D341Med (cell line): Measurements from ENCODE around the gene TRAPPC12.

Experiments
- DNase-seq: peaks from one replicate; pipeline ENCODE4 v3.0.0; 2012; ENCODE audit warnings: low spot score

Gene TRAPPC12

DNA sequence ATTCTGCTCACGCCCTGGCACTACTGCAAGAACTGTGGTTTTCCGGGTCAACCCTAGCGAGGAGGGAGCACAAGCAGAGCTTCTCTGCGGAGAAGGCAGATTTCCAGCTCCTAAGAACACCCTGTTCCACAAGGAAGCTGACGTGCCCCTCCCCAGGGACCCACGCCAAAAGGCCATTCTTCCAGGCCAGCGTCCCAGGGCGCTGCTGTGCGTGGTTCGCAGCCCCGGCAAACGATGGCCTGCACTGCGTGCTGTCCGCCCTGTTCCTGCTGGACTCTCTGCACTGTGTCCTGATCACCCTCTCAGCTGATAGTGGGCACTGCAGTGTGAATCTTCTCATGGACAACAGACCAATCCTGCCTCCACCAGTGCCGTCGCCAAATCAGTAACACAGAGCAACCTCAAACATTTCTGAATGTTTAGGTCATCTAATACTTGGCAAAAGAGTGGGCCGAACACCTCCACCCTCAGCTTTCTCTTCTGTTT, 90.7 kb downstream of the TRAPPC12 start:
- no peak for DNase-seq

DNA sequence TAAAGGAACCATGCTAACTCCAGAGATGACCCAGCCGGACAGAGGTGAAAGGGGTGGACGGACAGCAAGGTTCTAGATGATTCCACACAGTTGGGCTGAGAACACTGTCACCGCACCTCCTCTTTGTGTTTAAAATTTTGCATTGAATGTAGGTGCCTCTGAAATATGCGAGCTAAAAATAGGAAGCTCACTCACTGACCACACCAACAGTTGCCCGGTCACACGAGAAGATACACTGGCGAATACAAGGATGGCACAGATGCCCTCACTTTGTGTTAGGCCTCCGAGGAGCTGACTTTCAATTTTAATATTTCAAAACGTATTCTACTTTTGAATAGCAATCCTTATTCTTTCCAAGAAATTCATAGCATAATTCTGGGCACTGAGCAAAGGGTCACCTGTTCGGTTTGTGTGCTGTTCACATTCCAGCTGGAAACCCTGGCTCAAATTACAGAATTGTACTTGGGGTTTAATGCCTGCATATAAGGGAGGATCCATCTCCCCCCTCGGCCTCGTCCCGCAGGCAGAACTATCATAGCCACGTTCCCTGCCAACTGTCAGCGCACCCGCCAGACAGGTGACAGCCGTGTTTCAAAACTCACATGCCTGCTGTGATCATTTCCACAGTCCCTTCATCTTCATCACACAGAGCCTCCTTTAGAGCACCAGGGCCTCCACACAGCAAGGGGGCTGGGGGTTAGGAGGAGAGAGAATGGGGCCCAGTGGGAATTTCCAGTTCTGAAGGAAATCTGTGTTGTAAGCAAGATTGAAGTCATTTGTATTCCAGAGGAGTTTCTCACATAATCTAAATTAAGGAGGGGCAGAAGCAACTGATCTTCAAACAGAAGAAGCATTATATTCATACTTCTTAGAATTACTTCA, 91.6 kb downstream of the TRAPPC12 start:
- no peak for DNase-seq

DNA sequence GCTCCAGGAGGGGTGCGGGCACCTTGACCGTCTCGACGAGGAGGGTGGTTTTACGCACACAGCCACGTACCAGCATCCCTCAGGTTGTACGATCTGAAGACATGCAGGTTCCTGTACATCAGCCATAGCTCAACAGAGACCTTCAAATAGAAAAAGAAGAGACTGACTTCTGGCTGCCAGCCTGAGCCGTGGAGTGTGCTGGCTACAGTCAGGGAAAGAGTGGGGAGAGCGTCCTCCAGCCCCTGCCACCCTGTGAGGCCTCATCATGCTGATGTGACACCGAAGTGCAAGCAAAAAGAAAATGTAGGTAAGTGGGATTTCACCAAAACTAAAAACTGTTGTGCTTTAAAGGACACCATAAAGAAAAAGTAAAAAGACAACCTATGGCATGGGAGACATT, 92.8 kb downstream of the TRAPPC12 start:
- no peak for DNase-seq

DNA sequence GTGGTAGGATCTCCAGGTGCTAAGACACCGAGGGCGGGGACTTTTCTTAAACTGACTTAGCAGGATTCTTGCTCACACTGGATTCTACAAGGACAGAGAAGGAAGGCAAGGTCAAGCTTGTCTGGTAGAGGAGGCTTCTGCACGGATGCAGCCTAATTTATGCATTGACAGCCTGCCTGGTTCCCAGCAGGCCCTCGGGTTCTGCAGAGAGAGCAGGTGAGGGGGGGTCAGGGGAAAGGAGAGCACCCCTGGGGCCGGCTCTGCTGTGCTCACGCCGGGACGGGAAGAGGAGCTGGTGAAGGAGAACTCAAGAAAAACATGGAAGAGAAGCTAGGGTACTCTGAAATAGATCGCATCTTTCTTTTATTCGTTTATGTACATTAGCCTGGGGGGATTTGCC, 93.5 kb downstream of the TRAPPC12 start:
- DNase-seq = no peak

DNA sequence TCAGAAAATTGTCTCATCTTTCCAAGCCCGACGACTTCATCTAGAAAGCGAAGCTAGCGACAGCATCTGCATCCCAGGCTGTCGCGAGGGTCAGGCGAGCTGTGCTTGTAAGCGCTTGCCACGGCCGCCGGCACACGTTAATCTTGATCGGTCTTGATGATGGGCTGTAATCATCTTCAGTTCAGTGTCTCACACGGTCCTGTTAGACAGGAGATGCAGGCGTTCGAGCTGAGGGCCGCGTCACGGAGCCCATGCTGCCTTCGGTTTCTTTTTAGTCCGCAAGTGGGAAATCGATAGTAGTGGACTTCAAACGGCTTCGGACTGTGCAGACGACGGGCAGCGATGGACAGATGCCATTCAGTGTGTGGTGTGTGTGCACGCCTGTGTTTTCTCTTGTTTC, 96.3 kb downstream of the TRAPPC12 start:
- DNase-seq = no peak

DNA sequence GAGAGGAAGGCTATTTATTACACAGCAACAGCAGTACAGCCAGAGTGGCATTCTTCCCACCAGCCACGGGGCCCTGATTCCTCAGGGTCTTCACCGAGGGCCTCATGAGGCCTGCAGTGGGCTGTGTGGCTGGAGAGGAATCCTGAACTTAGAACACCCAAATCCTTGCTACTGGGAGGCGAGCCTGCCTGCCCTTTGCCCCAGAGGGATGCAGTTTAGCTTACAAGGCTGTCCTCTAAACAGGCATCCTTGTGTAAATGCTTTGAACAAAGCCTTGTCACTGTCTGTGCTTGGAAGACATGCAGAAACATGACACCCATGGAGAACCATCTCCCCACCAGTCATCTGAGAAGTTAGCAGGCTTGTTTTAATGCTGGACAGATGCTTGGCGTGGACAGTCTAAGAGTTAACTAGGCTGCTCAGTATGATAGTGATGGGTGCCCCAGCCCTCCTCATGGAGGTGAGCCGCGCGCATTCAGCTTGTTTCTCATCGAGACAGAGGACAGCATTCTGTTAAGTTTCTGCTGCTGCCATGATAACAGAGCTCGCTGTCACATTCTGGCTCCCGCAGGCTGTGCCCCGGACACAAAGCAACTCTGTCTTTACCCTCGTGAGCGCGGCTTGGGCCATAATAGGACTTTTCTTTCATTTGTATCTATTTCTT, 97.0 kb downstream of the TRAPPC12 start:
- DNase-seq = no peak

DNA sequence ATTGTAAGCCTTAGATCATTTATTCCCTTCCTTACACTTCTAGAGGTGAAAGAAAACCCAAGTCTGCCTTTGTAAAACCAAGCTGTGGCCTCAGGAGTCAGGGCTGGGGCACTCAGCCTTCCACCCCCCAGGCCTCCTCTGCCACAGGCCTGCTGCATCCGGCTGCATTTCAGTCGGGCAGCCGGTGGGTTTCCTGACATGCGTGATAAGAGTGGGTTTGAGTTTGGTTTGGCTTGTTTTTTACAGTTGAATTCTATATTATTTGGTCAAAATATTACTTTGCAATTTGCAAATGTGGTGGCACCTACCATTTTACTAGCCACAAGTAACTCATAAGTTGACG, 97.5 kb downstream of the TRAPPC12 start:
- DNase-seq = no peak

DNA sequence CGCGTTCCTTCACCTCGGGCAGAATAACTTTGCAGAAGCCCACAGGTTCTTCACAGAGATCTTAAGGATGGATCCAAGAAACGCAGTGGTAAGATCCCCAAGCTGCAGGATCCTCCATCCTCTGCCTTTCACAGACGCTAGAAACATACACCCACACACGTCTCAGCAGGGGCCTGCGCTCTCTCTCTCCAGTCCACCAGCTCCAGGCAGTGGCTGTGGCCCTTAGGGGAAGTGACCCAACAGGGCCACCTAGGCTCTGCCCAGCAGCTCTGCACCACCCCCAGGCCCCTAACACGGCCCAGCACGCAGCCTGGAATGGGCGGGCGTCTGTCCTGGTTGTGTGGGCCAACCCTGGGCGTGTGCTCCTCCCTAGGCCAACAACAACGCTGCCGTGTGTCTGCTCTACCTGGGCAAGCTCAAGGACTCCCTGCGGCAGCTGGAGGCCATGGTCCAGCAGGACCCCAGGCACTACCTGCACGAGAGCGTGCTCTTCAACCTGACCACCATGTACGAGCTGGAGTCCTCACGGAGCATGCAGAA, 99.4 kb downstream of the TRAPPC12 start:
- DNase-seq = no peak

DNA sequence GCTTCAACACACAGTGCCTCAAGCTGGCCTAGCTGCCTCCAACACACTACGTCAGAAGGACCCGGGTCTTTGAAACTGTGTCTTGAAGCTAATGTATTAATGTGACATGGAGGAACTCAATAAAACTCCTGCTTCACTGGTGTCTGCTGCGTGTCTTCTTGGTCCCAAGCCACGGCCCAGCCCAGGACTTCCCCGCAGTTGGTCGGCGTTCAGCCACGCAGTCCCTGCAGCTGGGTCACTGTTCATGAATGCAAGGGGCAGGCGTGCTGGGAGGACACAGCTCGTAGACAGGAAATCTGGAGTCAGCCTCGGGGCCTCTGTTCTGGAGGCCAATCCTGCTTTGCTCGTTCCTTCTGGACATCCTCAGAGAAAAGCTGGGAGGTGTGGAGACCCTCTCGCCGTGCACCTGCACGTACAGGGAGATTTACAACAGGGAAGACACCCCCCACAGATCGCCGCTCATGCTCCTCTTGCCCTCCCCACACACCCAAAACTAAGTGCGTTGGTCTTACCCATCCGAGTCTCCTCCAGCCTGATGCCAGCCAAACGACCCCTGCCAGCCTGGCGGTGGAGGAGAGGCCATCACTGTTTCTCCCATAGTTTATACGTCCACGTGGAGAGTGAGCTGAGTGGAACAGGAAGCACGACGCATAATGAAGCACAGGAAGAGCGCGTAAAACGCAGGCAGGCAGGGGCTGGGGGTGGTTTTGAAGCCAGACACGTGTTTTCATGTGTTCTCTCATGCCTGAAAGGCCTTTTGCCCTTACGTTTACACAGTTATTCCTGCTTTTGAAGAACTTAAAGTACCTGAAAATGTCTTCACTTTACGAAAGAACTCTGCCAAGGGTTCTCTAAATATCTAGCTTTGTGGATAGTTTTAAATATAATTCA, 100.2 kb downstream of the TRAPPC12 start:
- DNase-seq = no peak

DNA sequence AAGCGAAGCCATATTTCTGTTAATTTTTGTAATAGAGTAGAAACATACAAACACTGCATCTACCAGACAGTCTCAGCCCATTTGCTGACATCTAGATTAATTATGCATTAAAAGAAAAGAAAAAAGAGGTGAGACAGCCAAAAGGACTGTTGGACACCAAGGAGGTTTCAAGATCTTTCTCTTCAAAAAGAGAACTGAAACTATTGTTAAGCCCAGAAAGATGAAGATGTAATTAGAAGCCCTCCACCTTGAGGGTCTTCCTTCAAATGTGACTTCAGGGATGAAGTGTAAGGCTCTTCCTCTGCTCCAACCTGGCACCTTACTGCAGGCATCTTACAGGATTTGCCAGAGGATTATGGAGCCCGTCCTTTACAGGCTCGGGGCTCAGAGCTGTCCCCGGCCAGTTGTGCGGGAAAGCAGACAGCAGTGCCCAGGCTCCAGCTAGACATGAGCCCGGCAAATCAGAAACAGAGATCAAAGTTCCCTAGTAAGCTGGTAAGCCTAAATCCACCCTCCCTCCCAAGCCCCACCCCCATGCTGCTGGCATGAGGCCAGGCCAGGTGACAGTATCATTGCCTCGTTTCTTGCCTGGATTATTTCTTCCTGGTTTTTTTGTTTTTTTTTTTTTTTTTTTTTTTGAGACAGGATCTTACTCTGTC, 101.0 kb downstream of the TRAPPC12 start:
- no peak for DNase-seq

DNA sequence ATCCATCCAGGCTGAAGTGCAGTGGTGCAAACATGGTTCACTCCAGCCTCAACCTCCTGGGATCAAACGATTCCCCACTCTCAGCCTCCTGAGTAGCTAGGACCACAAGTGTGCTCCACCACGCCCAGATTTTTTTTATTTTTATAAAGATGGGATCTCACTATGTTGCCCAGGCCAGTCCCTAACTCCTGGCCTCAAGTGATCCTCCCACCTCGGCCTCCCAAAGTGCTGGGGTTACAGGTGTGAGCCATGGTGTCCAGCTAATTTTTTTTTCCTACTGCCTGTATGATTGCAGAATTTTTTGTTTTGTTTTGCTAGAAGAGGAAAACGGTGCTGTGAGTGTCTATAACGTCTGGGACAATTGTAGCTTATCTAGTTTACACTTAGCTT, 101.5 kb downstream of the TRAPPC12 start:
- DNase-seq = no peak

DNA sequence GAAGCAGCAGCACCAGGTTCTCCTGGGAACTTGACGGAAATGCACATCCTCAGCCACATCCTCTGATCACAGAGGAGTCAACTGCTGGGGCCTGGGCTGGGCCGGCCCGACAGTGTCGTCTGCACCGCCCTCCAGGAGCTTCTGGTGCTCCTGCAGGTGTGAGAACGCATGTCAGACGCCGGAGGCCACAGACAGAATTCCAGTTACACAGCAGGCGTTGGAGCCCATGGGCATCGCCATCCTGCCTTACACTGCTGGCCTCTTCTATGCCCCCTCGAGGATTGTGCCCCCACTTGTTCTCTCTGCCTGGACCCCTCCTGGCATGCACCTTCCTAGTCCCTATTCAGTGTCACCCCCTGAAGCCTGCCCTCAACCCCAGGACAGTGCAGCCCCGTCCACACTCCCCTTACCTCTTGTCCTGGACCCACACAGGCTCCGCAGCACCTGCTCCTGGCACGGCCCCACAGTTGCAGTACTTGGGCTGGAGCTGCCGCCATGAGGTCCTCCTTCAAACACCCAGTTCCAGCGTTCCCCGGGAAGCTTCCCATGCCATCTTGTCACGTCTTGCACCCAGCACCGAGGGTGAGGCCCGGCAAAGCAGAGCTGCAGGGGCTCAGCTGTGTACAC, 102.4 kb downstream of the TRAPPC12 start:
- no peak for DNase-seq

DNA sequence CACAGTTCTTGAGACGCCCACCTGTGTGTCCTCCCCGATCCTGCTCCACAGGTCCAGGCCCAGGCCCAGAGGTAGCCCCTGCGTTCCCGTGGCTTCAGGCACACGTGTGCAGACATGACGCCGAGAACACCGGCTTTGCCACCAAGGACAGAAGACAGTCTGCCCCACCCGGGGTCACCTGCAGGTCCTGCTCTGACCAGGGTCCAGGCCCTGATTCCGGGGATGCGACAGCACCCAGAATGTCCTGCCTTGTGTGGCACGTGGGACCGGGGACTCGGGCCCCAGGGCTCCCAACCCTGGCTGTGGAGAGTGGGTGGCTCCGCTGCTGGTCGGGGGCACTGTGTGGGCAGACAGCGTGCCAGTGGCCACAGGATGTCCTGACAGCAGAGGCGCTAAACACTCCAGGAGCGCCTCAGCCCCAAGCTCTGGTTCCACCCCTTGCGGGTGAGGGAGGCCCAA, 102.9 kb downstream of the TRAPPC12 start:
- no peak for DNase-seq

DNA sequence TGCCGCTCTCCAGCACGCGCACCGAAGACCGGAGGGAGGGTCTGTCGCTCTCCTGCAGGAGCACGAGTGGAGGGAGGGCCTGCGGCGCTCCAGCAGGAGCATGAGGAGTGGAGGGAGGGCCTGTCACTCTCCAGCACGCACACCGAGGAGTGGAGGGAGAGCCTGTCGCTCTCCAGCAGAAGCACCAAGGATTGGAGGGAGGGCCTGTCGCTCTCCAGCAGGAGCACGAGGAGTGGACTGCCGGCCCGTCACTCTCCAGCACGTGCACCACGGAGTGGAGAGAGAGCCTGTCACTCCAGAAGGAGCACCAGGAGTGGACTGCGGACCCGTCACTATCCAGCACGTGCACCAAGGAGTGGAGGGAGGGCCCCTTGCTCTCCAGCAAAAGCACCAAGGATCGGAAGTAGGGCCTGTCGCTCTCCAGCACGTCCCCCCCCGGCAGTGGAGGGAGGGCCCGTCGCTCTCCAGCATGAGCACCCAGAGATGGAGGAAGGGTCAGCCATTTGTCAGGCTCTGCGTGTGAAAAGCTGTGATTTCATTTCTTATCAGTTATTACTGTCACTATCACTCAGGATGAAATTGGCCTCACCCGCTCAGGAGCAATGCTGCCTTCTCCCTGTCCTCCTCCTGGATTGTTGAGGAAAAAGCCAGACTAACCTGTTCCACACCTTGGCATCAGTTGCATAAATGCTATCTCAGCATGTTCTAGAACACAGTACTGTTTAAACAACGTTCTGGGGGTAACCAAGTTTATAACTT, 103.9 kb downstream of the TRAPPC12 start:
- no peak for DNase-seq

DNA sequence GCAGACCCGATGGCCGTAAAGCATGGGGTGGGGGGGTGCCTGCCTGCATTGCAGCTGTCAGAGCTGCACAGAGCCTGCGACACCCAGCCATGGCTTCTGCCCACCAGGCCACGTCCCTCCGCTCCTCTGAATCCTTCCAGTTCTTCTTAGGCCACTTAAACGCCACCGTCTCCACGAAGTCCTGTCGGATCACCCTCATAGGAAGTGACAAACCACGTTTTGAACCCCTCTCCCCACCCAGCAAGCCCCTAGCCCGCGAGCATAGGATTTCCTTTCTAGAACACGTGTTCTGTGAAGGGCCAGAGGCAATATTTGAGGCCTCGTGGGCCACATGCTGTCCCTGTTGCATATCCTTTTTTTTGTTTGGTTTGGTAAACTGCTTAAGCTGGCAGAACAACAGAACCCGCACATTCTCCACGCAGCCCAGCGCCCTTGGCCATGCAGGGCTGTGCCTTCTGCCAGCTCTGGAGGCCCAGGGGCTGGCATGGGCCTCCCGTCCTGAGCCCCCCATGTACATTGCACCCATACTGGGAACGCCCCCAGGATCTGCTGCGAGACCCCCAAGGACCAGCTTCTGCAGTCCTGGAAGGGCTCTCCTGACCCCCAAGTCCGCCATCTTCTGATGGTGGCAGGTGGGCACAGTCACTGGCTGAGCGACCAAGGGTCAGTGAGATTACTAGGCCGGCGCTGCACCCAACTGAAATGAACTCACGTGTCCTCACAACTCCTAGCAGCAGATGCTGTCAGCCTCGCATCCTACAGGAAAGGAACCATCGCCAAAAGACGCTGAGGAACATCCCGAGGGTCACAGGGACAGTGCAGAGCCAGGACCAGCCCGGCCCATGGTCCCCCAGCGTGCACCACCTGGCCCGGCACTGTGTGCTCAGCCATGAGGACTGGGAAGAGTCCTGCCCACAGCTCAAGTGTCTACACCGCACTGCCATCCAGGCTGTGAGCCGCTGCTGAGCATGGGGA, 104.8 kb downstream of the TRAPPC12 start:
- DNase-seq = no peak

DNA sequence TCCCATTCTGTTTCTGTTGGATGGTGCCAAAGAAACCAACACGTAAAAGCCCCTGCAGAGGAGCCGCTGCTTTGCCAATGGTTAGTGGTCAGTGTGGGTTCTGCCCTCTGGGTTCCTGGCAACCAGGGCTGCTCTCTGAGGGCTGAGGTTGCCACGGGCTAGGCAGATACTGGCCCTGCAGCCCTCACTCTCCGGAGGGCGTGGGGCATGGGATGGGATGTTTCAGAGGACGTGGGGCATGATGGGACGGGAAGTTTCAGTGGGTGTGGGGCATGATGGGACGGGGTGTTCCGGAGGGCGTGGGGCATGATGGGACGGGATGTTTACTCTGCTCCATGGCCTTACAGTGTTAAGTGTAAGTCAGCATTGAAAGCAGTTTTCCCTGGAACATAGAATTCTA, 105.7 kb downstream of the TRAPPC12 start:
- DNase-seq = no peak

DNA sequence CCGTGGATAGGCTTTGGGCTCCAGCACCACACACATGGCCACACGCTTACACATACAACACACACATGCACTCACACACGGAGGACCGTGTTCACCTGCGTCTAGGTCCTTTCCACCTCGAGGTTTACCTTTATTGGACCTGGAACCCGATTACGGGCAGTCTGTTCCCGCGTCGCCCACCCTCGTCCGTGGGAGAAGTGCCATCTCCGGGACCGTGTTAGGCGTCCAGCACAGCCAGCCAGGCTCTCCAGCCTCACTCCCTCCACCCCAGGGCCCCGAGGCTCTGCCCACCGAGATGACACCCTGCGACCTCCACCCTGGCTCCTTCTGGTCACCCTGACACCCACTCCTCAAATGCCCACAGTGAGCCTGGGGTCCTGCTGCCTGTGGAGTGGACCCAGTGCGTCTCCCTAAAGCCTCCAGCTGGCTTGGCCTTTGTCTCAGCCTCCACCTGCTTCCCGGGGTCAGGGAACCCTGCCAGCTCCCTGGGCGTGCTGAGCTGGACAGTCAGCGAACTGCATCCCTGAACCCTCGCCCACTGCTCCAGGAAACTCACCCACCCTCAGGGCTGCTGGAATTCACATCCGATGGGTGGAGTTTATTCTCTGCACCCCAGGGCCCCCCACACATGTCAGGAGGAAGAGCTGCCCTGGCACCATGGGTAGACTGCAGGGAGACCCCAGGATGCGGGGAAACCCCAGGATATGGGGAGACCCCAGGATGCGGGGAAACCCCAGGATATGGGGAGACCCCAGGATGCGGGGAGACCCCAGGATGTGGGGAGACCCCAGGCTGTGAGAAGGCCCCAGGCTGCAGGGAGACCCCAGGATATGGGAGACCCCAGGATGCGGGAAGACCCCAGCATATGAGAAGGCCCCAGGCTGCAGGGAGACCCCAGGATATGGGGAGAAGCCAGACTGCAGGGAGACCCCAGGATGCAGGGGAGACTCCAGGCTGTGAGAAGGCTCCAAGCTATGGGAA, 106.8 kb downstream of the TRAPPC12 start:
- DNase-seq = no peak

DNA sequence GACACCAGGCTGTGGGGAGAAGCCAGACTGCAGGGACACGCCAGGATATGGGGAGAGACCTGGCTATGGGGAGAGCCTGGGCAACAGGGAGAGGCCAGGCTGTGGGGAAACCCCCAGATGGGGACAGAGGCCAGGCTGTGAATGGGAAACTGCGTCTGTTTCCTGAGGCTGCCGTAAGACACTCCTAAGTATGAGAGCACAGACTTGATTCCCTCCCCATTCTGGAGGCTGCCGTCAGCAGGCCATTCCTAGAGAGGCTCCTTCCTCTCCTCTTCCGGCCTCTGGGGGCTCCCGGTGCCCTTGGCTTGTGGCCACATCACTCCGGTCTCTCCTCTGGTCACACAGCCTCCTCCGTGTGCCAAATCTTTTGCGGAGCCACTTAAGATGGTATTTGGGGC, 107.5 kb downstream of the TRAPPC12 start:
- no peak for DNase-seq
